ENCODE results near the gene HOXA6.

HOXA6 gene

GRCh38 chr7:27147199-27148030 is at the start of gene HOXA6:
TSS of gene HOXA6 (minus strand) at chr7:27147774. CDS start at chr7:27147749, 25 bp downstream.
- no peak for DNase-seq (ENCODE audit: low spot score)

GRCh38 chr7:27196287-27196767 is 48.8 kb upstream of the HOXA6 start:
- peak; percentile 67 for DNase-seq (ENCODE audit: low spot score)

DNA sequence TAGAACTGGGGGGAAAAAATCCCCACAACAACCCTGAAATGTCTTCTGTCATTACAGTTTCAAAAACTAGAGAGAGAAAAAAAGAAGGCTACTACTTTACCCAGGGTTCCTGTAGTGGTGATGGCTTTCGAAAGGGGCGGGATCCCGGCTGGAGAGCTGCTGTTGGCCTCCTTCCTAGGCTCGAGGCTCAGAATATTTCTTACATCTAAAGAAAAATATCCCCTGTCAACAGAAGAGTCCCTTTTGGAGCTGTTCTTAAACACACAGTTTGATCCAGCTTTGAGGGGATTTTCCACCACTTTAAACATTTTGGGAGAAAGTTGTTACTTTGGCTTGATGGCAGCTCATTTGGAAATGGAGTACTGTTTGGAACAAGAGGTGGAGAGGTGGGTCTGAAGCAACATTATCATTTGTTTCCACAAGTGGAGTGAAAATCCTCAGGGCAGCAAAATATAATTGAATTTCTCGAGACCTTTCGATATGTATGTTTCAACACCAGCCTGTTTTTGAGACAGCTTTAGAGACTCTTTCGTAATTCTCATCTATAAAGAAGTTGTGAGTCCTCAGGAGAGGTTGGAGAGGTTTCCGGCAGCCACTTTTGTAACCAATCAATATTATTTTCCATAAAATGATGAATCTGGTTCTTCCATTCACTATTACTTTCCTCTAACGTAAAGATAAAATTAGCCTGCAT is 47.3 kb upstream of the HOXA6 start:
- DNase-seq (ENCODE audit: low spot score): no peak

- no peak for DNase-seq (ENCODE audit: low spot score)
Observed at GRCh38 chr7:27194002-27194352, 46.4 kb upstream of the HOXA6 start.

DNA sequence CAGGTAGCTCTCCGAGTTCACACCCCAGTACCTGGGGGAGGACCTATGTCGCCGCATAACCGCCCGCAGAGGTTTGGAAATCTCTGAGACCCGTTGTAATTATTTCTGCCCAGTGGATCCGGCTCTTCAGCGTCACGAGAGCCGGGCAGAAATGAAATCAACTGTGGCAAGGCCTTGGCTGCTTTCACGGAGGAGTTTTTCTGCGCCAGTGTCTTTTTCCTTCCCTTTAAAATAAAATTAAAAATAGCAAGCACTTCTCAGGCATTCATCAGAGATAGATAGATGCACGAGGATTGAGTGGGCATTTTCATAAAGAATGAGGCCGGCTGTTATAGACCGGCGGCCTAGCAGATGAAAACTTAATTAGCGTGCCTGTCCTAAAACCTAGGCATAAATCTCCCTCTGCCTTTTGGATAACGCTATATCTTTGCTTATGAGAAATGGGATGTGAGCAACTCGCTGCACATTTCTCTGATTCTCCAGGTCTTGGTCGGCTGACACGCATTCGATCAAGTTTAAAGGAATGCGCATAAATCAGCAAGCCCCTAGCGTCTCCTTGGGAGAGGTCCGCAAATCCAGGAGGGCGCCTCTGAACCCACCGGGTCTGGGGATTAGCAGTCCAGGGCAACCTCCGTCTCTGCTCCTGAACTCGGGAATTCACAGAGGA is 45.9 kb upstream of the HOXA6 start:
- DNase-seq (ENCODE audit: low spot score): no peak

DNA sequence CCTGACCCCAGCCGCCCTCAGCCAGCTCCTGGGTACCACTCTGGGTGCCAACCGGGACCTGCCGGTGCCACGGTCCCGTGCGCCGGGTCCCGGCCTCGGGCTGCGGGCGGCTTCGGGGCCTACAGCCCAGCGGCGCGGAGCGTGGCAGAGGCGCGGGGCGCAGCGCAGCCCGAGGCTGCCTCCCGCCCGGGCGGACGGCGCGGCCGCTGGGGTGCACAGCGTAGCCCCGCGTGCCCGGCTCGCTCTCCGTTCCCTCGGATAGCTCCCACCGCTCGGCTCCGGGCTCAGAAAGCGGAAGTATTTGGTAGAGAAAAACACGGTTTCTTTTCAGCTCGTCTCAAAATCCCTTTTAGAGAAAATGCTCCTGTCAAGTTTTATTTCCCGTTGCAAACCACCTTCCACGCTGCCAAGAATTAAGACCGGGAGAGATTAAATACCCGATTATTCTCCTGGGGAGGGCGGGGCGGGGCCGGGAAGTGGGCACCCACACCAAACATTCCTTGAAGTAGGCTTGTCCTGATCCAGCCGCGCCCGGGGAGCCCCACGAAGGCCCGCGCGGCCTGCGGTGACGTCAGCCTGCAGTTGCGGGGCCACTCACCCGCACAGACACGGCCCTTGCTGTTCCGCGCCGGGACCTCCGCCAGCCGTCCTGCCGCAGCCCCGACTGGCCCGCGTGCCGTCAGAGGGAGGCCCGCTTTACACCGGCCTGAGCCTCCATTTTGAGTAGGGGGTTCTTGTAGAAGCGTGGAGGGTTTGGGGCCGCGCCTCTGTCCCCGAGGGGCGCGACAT is 45.2 kb upstream of the HOXA6 start:
- DNase-seq (ENCODE audit: low spot score): peak; percentile 62

DNA sequence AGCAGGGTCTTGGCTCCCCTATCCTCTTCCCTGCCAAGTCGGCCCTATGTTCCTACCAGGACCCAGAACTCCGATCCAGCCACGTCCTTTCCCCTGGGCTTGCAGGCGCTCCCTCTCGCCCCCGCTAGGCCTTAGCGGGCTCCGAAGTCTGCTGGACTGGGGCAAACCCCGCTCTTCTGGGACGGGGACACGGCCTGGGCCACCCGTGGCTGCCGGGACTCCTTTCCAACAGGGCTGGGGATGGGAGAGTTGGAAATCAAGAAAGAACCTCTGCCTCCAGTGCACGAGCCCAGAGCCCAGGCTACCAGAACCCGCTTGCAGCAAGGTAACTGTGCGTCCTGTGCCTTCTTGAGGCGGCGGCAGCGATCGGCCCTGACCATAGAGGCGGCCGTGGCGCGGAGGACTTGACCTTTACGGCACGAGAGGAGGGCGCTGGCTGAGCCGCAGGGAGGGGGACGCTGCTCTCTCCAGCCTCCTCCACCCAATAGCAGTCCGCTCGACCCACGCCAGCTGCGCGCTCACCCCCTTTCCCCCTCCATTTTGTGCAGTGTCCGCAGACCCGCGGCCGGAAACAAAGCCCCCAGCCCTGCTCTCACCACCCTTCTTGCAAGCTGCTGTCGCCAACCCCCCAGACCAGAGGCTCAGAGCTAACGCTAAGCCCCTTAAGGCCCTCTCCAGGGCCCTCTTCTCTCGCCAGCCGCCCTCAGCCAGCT is 44.4 kb upstream of the HOXA6 start:
- DNase-seq (ENCODE audit: low spot score): no peak

- DNase-seq (ENCODE audit: low spot score): no peak
Observed at GRCh38 chr7:27191161-27191731, 43.7 kb upstream of the HOXA6 start.

DNA sequence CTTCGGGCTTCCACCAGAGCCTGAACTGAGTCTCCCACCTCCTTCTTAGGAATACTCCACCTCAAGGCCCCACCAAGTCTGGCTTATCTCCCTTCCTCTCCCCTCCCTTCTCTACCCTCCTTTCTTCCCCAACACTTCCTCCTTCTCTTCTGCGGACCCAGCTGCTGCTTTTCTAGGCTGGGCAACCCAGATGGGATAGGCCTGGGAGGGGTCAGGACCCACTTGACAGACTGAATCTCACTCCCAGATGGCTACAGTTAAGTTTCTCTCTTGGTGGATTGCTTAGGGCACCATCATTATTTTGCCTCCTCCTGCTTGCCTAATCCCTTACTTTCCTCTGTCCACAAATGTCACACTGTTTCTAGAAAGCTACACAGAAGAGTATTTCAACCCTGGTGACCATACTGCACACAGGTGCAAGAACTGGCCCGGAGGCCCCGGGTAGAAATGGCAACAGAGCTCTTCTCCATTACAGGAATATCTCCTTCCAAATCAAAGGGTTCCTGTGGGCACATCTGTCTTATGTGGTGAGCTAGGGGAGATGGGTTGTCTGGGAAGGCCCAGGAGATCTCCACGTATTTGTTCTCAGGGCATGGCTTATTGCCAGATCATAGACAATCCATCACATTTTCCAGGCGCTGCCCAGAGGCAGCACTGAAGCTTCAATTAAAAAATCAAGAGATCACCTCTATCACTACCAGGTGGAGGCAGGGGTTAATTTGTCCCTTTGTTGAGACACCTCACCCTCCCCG is 42.6 kb upstream of the HOXA6 start:
- DNase-seq (ENCODE audit: low spot score): no peak

DNA sequence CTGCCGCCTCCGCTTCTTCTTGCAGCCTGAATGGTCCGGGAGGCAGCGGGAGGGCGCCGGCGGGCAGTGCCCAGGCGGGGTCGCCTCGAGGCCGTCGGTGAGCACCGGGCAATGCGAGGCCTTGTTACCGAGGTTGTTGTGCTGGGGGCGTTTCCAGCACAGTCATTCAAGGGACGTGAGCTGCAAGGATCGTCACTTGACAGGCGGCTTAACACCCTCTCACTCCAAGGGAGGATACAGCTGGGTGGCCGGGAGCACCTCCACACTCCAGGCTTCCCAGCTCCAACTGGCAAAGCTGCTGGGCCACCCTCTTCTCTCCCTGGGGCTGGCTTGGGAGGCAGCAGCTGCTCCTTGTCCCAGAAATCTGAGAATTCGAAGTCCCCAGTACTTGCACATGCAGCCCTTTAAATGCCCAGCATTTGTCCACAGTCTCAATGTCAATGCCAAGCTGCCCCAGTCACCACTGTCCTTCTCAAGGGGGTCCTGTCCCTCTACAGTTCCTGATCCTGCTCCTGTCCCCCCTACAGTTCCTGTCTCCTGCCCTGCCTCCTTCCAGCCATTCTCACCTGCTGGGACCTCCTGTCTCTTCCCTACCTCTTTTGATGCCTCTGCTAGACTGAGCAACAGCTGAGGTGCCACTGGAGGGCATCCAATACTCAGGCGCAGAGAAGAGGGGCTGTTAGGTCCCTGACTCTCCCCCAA is 41.9 kb upstream of the HOXA6 start:
- DNase-seq (ENCODE audit: low spot score): no peak

DNA sequence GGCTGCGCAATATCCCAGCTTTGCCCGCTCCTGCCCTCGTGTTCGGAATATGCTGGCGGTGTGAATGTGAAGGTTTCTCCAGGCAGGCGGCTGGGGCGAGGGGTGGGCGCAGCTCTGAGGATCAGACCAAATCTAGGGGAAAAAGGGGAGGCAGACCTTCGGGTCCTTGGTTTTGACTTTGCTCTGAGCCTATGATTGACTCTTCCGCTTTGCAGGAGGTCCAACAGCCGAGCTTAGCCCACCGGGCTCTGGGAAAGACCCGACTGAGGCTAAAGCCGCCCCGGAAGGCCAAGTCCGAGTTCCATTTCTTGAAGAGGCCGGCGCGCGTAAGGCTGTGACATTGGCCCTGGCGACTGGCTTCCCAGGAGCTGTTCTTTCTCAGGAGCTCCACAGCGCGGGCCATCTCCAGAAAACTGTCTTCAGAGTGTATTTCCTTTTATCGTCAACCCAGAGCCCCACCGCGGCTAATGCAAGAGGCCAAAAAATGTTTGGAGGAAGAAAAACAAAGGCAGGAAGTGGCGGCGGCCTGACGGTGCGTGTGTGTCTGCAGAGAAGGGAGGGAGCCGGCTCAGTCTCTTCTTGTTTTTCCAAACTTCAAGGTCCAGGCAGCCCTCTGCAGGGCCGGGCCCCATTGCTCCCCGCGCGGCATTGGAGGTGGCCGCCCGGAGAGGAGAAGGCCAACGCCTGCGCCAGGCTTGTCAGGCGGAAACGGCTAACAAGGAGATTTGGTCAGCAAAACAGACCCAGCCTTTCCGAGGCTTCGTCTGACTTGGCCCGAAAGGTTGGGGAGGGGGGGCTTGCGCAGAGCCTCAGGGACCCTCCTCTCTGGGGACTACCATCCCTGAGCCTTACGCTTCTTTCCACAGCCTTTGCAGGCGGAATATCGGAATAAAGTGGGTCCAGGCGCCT is 41.1 kb upstream of the HOXA6 start:
- DNase-seq (ENCODE audit: low spot score): no peak

DNA sequence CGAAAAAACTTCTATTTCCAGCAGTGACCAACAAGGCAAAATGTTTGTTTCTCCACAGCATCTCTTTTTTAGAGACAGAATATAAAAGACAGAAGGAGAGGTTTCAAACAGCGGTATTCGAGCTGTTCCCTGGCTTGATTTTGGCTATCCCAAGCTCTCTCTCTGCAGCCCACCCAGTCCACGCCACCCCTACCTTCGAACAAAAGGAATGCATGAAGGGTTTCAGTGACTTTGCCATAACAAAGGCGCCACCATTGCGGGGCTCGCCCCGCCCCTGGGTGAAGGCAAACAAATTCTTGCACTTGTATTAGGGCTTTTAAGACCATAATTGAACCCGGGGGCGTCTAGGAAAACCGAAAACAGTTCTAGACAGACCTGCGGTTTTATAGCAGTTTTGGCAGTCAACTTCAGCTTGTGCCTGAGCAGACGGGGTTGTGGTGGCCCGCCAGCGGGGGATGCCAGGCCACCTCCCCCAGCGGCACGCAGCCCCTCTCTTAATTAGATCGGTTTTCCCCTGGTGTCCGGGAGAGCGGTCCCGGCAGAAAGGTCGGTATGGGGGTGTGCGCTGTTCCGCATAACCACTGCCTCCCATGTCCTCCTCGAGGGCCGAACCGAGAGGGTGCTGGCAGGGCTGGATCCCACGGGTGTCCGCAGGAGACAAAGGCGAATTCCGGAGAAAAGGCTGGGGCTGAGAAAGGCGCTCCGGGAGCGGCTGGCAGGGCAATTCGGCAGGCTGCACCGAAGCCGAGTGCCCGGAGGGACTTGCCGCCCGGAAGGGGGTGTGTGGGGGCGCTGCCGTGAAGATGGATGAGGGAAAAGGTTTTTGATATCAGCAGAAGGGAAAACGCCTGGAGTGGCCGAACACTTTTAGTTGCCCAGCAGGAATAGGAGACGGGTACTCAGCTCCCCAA is 40.2 kb upstream of the HOXA6 start:
- DNase-seq (ENCODE audit: low spot score): no peak

DNA sequence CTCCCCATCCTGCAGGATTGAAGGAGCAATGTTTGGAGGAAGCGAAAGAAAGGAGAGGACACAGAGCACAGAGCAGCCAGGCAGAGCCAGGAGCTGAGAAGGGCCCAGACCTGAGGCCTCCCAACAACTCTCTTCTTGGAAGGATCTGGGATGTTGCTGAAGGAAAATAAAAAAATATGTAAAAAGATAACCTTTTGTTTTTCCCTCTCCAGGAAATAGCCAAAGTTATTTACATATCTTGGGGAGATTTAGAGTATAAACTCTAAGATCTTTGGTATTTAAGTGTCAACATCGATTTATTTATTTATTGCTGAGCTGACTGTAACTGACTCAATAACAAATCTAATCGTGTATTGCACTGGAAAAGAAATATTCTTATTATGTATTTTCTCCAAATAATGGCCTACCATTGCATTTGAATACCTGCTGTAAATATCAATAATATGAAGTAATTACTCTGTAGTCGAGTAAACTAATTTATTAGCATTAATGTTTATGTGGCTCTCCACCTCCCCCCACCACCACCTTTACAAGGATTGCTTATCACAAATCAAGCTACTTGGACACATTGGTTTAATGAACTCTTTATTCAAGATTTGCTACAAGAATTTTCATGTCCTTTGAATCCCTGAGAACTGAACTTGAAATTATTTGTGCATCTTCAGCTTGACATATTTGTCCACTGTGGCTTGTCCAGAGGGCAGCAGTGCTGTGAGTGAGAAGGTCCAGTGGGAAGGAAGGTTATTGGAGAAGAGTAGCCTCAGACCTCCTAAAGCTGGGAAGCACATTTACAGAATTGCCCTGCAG is 39.3 kb upstream of the HOXA6 start:
- no peak for DNase-seq (ENCODE audit: low spot score)

DNA sequence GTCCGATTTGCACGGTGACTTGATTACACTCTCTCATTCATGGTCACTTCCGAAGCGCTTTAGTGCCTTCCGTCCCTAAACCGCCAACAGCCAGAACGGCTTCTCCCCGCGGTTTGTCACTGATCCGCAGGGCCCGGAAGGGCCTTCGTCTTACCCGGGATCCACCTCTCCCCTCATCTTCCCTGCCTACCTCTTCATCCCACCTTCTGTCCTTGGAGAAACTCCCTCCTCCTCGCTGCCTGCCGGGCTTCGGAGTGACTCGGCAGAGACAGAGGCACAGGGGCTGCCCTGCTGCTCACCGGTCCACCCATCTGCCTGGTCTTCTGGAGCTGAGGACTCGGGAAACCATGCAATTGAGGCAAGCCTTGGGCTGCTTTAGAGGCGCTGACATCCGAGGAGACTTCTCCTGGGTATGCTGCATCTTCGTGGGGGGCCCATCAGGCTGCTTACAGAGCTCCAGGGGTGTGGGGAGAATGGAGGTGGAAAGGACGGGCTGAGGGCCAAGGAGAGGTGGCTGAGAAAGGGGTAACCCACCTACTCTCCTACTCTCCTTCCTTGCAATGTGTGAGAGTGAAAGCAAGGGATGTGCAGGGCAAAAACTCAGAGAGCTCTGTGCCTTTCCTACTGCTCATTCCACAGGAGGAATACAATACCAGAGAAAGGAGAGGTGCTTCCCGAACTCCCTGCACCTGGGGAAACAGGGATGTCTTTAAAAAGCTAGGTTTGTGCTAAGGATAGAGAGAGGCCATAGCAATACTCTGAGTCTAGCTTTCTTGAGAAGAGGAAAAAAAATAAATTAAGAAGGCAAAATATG is 38.5 kb upstream of the HOXA6 start:
- no peak for DNase-seq (ENCODE audit: low spot score)

DNA sequence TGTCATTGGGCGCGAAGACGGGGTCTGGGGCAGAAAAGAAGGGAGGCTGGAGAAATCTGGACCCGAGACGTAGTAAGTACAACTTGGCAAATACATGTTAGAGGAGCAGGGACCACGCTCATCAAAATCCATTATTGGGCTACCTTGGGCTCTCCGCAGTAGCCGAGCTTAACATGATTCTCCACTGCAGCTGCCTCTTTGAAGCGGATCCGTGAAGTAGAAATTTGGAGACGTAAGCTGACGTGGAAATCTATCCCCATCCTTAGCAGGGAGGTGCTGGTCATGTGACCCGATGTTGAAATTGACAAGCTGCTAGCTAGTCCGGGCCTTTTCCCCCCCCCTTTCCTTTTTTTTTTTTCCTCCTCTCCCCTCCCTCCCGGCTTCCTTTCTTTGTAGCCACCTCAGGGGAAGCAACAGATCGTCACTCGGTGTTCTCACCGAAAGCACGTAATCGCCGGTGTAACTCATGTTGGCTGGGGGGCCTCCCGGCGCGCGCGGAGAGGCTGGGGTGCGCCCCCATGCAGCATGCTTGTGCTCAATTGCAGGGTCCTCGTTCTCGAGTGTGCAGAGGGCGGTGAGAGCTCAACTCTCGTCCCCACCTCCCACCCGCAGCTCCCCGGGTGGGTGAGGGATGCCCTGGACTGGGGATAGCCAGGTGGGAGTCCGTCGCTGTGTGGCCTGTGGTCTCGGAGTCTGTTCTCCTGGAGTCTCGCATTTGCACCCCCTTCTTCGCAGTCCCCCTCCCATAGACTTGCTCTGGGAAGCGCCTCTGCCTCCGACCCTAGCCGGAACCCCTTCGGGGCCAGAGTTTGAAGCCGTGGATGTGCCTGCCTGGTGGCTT is 37.7 kb upstream of the HOXA6 start, which contains the start of gene HOXA11:
HOXA11 (minus strand) TSS at position 220 of the 841 bp plus-strand sequence; CDS start at position 132, 88 bp downstream.
- DNase-seq (ENCODE audit: low spot score): no peak

All from germinal center (tissue), 1 donor.